Fibroblast of lung (primary cell): ENCODE measurements around the gene HLA-F. TPM values are rescaled to one million over a fixed set of nuclear protein-coding genes. Genes with fewer than 3 reads are reported as not detected.

ENCODE experiments used
- DNase-seq, 2 donors: peaks; one replicate each; pipeline versions ENCODE4 v3.0.0 to v3.0.0-alpha.2; 2010; ENCODE audit warnings: low read depth in 2 of 2
- H2AFZ ChIP-seq: 2 replicates; pipeline ENCODE4 v1.5.1; 2012; ENCODE audit warnings: low read length, control low read depth, inconsistent platforms
- H3K27ac ChIP-seq: 2 replicates; pipeline ENCODE4 v1.5.1; 2011; ENCODE audit warnings: low read length, control low read depth; ENCODE audit not compliant: insufficient read depth
- H3K27me3 ChIP-seq: 2 replicates; pipeline ENCODE4 v1.5.1; 2011; ENCODE audit warnings: mild to moderate bottlenecking, low read length; ENCODE audit not compliant: control insufficient read depth, insufficient read depth
- H3K36me3 ChIP-seq: 2 replicates; pipeline ENCODE4 v1.5.1; 2011; ENCODE audit warnings: low read length; ENCODE audit not compliant: control insufficient read depth, insufficient read depth
- H3K4me1 ChIP-seq: 2 replicates; pipeline ENCODE4 v1.5.1; 2011; ENCODE audit warnings: low read length; ENCODE audit not compliant: control insufficient read depth, insufficient read depth; ENCODE audit errors: extremely low read depth
- H3K4me2 ChIP-seq: 2 replicates; pipeline ENCODE4 v1.5.1; 2011; ENCODE audit warnings: low read length, control low read depth; ENCODE audit not compliant: insufficient read depth; ENCODE audit errors: extremely low read depth
- H3K4me3 ChIP-seq, 4 experiments: fragments of 200-600 bp in 1 of 4; sonication (generic) in 1 of 4; replicated peaks in 1 of 4; 2 replicates each; pipeline ENCODE4 v1.5.1; 2011 to 2016; ENCODE audit warnings: low read length in 4 of 4, low read depth in 3 of 4, mild to moderate bottlenecking in 3 of 4, control low read depth in 2 of 4, inconsistent platforms in 1 of 4, mixed read lengths in 1 of 4; ENCODE audit not compliant: insufficient read depth in 1 of 4; ENCODE audit errors: control extremely low read depth in 1 of 4
- H3K79me2 ChIP-seq: 2 replicates; pipeline ENCODE4 v1.5.1; 2012; ENCODE audit warnings: mild to moderate bottlenecking, low read length, inconsistent platforms; ENCODE audit not compliant: control insufficient read depth, insufficient read depth
- H3K9ac ChIP-seq: 2 replicates; pipeline ENCODE4 v1.5.1; 2011; ENCODE audit warnings: mild to moderate bottlenecking, low read length, control low read depth; ENCODE audit not compliant: insufficient read depth
- H3K9me3 ChIP-seq: 2 replicates; pipeline ENCODE4 v1.5.1; 2012; ENCODE audit warnings: low read depth, low read length; ENCODE audit not compliant: control insufficient read depth, insufficient read depth
- H4K20me1 ChIP-seq: 2 replicates; pipeline ENCODE4 v1.5.1; 2011; ENCODE audit warnings: low read length; ENCODE audit not compliant: control insufficient read depth, insufficient read depth; ENCODE audit errors: extremely low read depth
- CTCF ChIP-seq, 2 donors: IDR thresholded peaks in 1 of 2; conservative IDR thresholded peaks in 1 of 2; 1 replicate in 1 of 2; 2 replicates in 1 of 2; pipeline ENCODE4 v1.5.1; 2011 to 2012; ENCODE audit warnings: low read length in 2 of 2, control low read depth in 1 of 2, inconsistent platforms in 1 of 2, low read depth in 1 of 2, mild to moderate bottlenecking in 1 of 2
- EZH2 ChIP-seq: IDR thresholded peaks from 2 replicates; pipeline ENCODE4 v1.5.1; 2012; ENCODE audit warnings: low read length, control low read depth, mild to moderate bottlenecking; ENCODE audit errors: missing control alignments
- polyA plus RNA-seq, 2 donors: library from polyadenylated mRNA; depleted of rRNA in 1 of 2; stranded (reverse) in 1 of 2; unstranded in 1 of 2; fragments of >200 nt; gene quantifications; 2 replicates each; pipeline ENCODE4 v1.2.1, GENCODE V29; 2011 to 2012; ENCODE audit warnings: missing spikeins in 1 of 2
- total RNA-seq: library from RNA; depleted of rRNA; stranded (reverse); fragments of >200 nt; gene quantifications from 2 replicates; pipeline ENCODE4 v1.2.1, GENCODE V29; 2014

Gene HLA-F
- total and polyA plus RNA-seq, 2 donors (not counting 1 experiment from before 2014, with no cell fraction given): 5.4 to 18.7 TPM

GRCh38 chr6:29731281-29731680, 8.0 kb downstream of the HLA-F start:
- no peak for TF ChIP-seq EZH2
- Histone ChIP-seq H4K20me1 (no peaks in the 10 kb centered on the region), H3K4me1 (no peaks in the 10 kb centered on the region), H3K79me2 (no peaks in the 10 kb centered on the region), H3K27me3 (no peaks in the 10 kb centered on the region), H2AFZ (no peak overlapping the region), H3K36me3 (no peaks in the 10 kb centered on the region), H3K4me3 (no peak overlapping the region), H3K27ac (no peak overlapping the region), H3K9me3 (no peaks in the 10 kb centered on the region), H3K4me2 (no peak overlapping the region), H3K9ac (no peak overlapping the region)
- no peak for DNase-seq

- no peak overlapping the region for H2AFZ ChIP-seq
- H3K9ac ChIP-seq: no peak overlapping the region
- no peaks in the 10 kb centered on the region for H3K9me3 ChIP-seq
- DNase-seq: no peak
- H3K79me2 ChIP-seq: no peaks in the 10 kb centered on the region
- H3K27ac ChIP-seq: no peak overlapping the region
- H3K27me3 ChIP-seq: no peaks in the 10 kb centered on the region
- no peak for TF ChIP-seq CTCF (conservative IDR thresholded peaks at IDR 0.05 in 1 of 2, IDR thresholded peaks at IDR 0.05 in 1 of 2; ENCODE audit: low read depth in 1 of 2, low read length in 2 of 2)
- TF ChIP-seq EZH2: no peak
- H3K4me3 ChIP-seq: no peak overlapping the region
- H4K20me1 ChIP-seq: no peaks in the 10 kb centered on the region
- H3K36me3 ChIP-seq: no peaks in the 10 kb centered on the region
- no peak overlapping the region for H3K4me2 ChIP-seq
- no peaks in the 10 kb centered on the region for H3K4me1 ChIP-seq
Observed at GRCh38 chr6:29733057-29733456, 9.8 kb downstream of the HLA-F start.

GRCh38 chr6:29734046-29735018, 11.1 kb downstream of the HLA-F start:
- no peaks in the 10 kb centered on the region for H3K27me3 ChIP-seq
- no peak overlapping the region for H3K4me2 ChIP-seq
- no peak for DNase-seq
- no peaks in the 10 kb centered on the region for H3K36me3 ChIP-seq
- H2AFZ ChIP-seq: no peak overlapping the region
- H3K4me1 ChIP-seq: no peaks in the 10 kb centered on the region
- H3K79me2 ChIP-seq: no peaks in the 10 kb centered on the region
- H3K27ac ChIP-seq: no peak overlapping the region
- H4K20me1 ChIP-seq: no peaks in the 10 kb centered on the region
- TF ChIP-seq EZH2 (no peak), CTCF (conservative IDR thresholded peaks at IDR 0.05 in 1 of 2, IDR thresholded peaks at IDR 0.05 in 1 of 2; ENCODE audit: low read depth in 1 of 2, low read length in 2 of 2) (no peak)
- no peaks in the 10 kb centered on the region for H3K9me3 ChIP-seq
- H3K4me3 ChIP-seq: no peak overlapping the region
- no peak overlapping the region for H3K9ac ChIP-seq
